ENCODE results near the gene PTGES2.

The PTGES2 gene

GRCh38 chr9:128122809-128123175 lies 4.7 kb downstream of the PTGES2 start:
- intact Hi-C loops (cut with DNase I; ENCODE audit: low total_unique reads), result no loop called here
- no peak overlapping the region for H3K4me3 ChIP-seq
- H3K36me3 ChIP-seq, result peaks cover 8 to 47% (median 44%) of the 10 kb centered on the region in 3 donors
- H3K9me3 ChIP-seq, result no peaks in the 10 kb centered on the region
- H3K27me3 ChIP-seq, result no peaks in the 10 kb centered on the region
- peaks cover 0 to 30% (median 23%) of the 10 kb centered on the region in 4 donors for H3K4me1 ChIP-seq
- DNase-seq, result no peak
- no peak overlapping the region for H3K27ac ChIP-seq
- no peak for TF ChIP-seq CTCF (IDR thresholded peaks at IDR 0.05)

- no peak overlapping the region for H3K4me3 ChIP-seq
- no peaks in the 10 kb centered on the region for H3K27me3 ChIP-seq
- peak in 1 of 2 donors; percentile 59 for DNase-seq
- H3K9me3 ChIP-seq, result no peaks in the 10 kb centered on the region
- TF ChIP-seq CTCF (IDR thresholded peaks at IDR 0.05), result no peak
- no peak overlapping the region for H3K27ac ChIP-seq
- peaks cover 0 to 31% (median 25%) of the 10 kb centered on the region in 4 donors for H3K4me1 ChIP-seq
- peaks cover 8 to 47% (median 44%) of the 10 kb centered on the region in 3 donors for H3K36me3 ChIP-seq
- intact Hi-C loops (cut with DNase I; ENCODE audit: low total_unique reads), result no loop called here
These were observed 5.4 kb downstream of the PTGES2 start for GRCh38 chr9:128121924-128122808.

- H3K9me3 ChIP-seq, result no peaks in the 10 kb centered on the region
- peaks cover 8 to 47% (median 44%) of the 10 kb centered on the region in 3 donors for H3K36me3 ChIP-seq
- H3K27ac ChIP-seq, result no peak overlapping the region
- H3K27me3 ChIP-seq, result no peaks in the 10 kb centered on the region
- intact Hi-C loops (cut with DNase I; ENCODE audit: low total_unique reads), result no loop called here
- no peak overlapping the region for H3K4me3 ChIP-seq
- no peak for TF ChIP-seq CTCF (IDR thresholded peaks at IDR 0.05)
- DNase-seq, result no peak
- H3K4me1 ChIP-seq, result peaks cover 0 to 25% (median 19%) of the 10 kb centered on the region in 4 donors
These were observed 6.1 kb downstream of the PTGES2 start for GRCh38 chr9:128121466-128121810.

- intact Hi-C loops (cut with DNase I; ENCODE audit: low total_unique reads), result no loop called here
- H3K4me1 ChIP-seq, result peaks cover 0 to 20% (median 13%) of the 10 kb centered on the region in 4 donors
- no peaks in the 10 kb centered on the region for H3K27me3 ChIP-seq
- peaks cover 8 to 47% (median 44%) of the 10 kb centered on the region in 3 donors for H3K36me3 ChIP-seq
- no peak overlapping the region for H3K4me3 ChIP-seq
- no peak overlapping the region for H3K27ac ChIP-seq
- TF ChIP-seq CTCF (IDR thresholded peaks at IDR 0.05), result no peak
- no peaks in the 10 kb centered on the region for H3K9me3 ChIP-seq
- DNase-seq, result peak in 1 of 2 donors; percentile 61
These were observed 6.6 kb downstream of the PTGES2 start for GRCh38 chr9:128120741-128121465.

GRCh38 chr9:128120061-128120740 lies 7.3 kb downstream of the PTGES2 start:
- Histone ChIP-seq H3K27ac (no peak overlapping the region), H3K36me3 (peaks cover 8 to 50% (median 44%) of the 10 kb centered on the region in 3 donors), H3K4me3 (no peak overlapping the region), H3K4me1 (peaks cover 0 to 13% (median 6%) of the 10 kb centered on the region in 4 donors), H3K9me3 (no peaks in the 10 kb centered on the region), H3K27me3 (no peaks in the 10 kb centered on the region)
- TF ChIP-seq CTCF (IDR thresholded peaks at IDR 0.05), result no peak
- no peak for DNase-seq
- intact Hi-C loops (cut with DNase I; ENCODE audit: low total_unique reads), result no loop called here

All from tibial artery (tissue), 4 donors.